Islet precursor cell (in vitro differentiated cells): ENCODE measurements around the gene SP9.
"Not testable (repeated sequence)": the region's sequence is repeated elsewhere in the genome, so short reads cannot be mapped to it uniquely, and the experiment has no call there.

Experiments
- DNase-seq: peaks from one replicate; pipeline ENCODE4 v3.0.0-alpha.2; 2018

The SP9 gene

DNA sequence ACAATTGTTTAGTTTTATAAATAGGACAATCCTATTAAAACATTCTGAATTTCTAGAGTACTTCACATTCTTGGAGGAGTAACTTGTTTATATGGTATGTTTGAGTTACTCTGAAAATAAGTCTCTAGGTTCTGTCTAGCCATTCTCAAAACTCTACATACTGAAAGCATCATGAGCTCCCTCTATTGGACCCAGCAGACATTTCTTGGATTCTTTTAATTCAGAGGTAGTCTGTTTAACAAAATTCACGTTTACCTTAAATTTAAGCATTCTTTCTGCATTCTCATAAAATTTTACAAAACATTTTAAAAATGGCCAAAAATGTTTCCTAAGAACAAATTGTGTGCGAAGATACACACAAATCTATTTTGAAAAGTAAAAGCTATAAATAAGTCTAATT, 15.3 kb downstream of the SP9 start:
- DNase-seq, result no peak

DNA sequence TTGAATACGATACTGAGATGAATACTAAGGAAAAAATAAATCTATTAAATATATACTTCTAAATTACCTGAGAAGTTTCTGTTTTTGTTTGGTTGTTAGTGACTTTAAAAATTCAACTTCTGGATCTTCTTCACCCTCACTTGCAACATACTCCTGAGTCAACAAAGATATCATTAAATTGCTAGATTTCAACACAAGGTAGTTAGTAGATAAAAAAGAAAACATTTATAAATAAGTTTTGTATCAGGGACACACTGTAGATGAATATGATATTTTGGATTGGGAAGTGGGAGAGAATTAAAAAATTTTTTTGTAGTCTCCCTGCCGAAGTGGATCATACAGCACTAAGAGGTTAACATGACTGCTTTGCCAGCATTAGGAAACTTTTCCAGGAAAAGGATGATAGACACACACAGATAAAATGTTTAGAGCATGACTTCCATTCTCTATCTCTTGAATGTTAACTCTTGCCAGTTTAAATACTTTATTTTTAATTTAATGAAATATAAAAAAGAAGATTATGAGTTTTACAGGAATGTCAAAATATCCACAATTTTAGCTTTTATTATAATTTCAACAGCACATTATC, 15.9 kb downstream of the SP9 start:
- DNase-seq, result no peak

DNA sequence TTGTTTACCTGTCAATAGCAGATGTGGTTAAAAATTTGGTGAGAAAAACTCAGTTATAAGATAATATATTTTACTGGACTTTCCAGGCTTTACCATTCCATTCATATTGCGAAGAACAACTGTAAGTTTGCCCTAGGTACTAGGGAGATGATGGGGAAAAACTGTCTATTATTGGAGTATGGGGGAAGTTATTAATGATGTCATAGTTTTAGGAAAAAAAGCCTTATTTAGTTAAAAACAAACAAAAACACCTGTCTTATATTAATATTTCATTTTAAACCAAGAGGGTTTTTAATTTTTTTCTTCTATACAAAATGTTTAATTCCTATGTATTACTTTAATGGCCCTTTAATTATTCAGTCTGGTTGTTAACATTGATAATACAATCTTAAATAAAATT, 18.2 kb downstream of the SP9 start:
- no peak for DNase-seq

- no peak for DNase-seq
Measured at GRCh38 chr2:174356347-174356746, 21.6 kb downstream of the SP9 start.

GRCh38 chr2:174359663-174360062, 24.9 kb downstream of the SP9 start:
- DNase-seq, result not testable (repeated sequence)

DNA sequence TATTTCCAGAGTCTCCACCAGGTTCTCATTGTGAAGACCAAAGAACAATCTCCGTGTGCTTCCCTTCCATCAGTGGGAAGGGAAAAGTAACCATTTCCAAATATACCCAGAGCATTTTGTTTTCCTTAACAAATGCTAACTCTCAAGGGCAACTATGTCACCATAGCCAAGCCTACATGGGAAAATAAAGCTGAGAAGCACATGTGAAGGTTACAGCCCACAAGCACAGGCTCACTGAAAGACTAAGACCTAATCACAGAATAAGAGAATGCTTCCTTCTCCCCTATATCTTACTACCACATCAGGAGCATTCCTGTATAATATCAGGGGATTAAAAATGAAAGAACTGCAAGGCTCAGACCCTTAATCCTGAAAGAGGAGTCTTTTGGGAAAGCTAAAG, 28.2 kb downstream of the SP9 start:
- DNase-seq, result no peak

- DNase-seq, result not testable (repeated sequence)
Measured at GRCh38 chr2:174363492-174364225, 28.9 kb downstream of the SP9 start.

DNA sequence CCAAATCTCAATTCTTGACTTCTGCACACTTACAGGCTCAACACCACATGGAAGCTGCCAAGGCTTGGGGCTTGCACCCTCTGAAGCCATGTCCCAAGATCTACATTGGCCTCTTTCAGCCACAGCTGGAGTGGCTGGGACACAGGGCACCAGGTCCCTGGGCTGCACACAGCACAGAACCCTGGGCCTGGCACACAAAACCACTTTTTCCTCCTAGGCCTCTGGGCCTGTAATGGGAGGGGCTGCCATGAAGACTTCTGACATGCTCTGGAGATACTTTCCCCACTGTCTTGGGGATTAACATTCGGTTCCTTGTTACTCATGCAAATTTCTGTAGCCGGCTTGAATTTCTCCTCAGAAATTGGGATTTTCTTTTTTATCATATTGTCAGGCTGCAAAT, 29.9 kb downstream of the SP9 start:
- no peak for DNase-seq

GRCh38 chr2:174365571-174365970, 30.8 kb downstream of the SP9 start:
- no peak for DNase-seq

DNA sequence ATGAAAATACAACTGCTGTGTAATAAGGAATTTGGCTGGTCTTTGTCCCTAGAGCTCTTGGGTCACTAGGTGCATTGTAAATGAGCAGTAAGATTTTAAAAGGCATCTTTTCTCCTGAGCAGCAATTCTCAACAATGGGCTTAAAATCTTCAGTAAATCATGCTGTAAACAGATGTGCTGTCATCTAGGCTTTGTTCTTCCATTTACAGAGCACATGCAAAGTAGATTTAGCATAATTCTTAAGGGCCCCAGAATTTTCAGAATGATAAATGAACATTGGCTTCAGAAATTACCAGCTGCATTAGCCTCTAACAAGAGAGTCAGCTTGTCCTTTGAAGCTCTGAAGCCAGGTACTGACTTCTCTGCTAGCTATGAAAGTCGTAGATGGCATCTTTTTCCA, 33.9 kb downstream of the SP9 start:
- no peak for DNase-seq

DNA sequence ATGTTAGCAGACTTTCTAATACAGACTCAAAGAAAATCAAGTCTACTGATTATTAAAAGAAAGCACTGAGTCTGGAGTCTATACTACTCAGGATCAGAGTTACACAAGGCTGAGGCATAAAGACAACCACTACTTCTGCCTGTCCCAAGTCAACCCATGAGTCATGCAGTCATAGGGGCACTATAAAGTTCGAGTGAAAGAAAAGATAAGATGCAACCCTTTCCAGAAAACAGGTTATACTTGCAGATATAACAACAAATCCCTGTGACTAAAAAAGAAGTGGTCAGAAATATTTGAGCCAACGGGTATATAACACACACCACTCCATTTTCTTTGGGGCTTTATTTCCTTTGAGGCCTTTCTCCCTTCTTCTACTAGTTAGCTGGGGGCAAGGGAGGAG, 42.2 kb downstream of the SP9 start:
- DNase-seq, result no peak

GRCh38 chr2:174383796-174384195, 49.0 kb downstream of the SP9 start:
- no peak for DNase-seq

GRCh38 chr2:174385201-174385600, 50.4 kb downstream of the SP9 start:
- no peak for DNase-seq
